ENCODE results near the gene BTAF1.
"Not testable (repeated sequence)": the region's sequence is repeated elsewhere in the genome, so short reads cannot be mapped to it uniquely, and the experiment has no call there.

BTAF1 gene

GRCh38 chr10:92031580-92031979, 108.0 kb downstream of the BTAF1 start:
- DNase-seq (ENCODE audit: insufficient read length), result no peak
- no peak for FAIRE-seq

GRCh38 chr10:92033070-92033469, 109.5 kb downstream of the BTAF1 start:
- FAIRE-seq; DNase-seq (ENCODE audit: insufficient read length): not testable (repeated sequence)

More at GRCh38 chr10:92031580-92031979, 108.0 kb downstream of the BTAF1 start:
- TF ChIP-seq TAF1 (IDR thresholded peaks at IDR 0.05; ENCODE audit: borderline replicate concordance, low read depth, low read length) (no peak), POLR2AphosphoS5 (IDR thresholded peaks at IDR 0.05; ENCODE audit: low read depth, low read length) (no peak), POLR2A (IDR thresholded peaks at IDR 0.05; ENCODE audit: low read depth, low read length) (no peak)

- DNase-seq (ENCODE audit: insufficient read length) (no peak), FAIRE-seq (no peak)
- no peak for TF ChIP-seq POLR2A (IDR thresholded peaks at IDR 0.05; ENCODE audit: low read depth, low read length)
- no peak for TF ChIP-seq POLR2AphosphoS5 (IDR thresholded peaks at IDR 0.05; ENCODE audit: low read depth, low read length)
- no peak for TF ChIP-seq TAF1 (IDR thresholded peaks at IDR 0.05; ENCODE audit: borderline replicate concordance, low read depth, low read length)
Measured at GRCh38 chr10:92038949-92039348, 115.4 kb downstream of the BTAF1 start.

- DNase-seq (ENCODE audit: insufficient read length), result no peak
- TF ChIP-seq TAF1 (IDR thresholded peaks at IDR 0.05; ENCODE audit: borderline replicate concordance, low read depth, low read length) (no peak), POLR2AphosphoS5 (IDR thresholded peaks at IDR 0.05; ENCODE audit: low read depth, low read length) (no peak), POLR2A (IDR thresholded peaks at IDR 0.05; ENCODE audit: low read depth, low read length) (no peak)
- no peak for FAIRE-seq
Measured at GRCh38 chr10:92042541-92042940, 119.0 kb downstream of the BTAF1 start.

GRCh38 chr10:92045641-92046106, 122.1 kb downstream of the BTAF1 start:
- TF ChIP-seq POLR2AphosphoS5 (IDR thresholded peaks at IDR 0.05; ENCODE audit: low read depth, low read length), result no peak
- no peak for TF ChIP-seq TAF1 (IDR thresholded peaks at IDR 0.05; ENCODE audit: borderline replicate concordance, low read depth, low read length)
- no peak for TF ChIP-seq POLR2A (IDR thresholded peaks at IDR 0.05; ENCODE audit: low read depth, low read length)
- DNase-seq (ENCODE audit: insufficient read length) (no peak), FAIRE-seq (no peak)

- no peak for FAIRE-seq
- TF ChIP-seq TAF1 (IDR thresholded peaks at IDR 0.05; ENCODE audit: borderline replicate concordance, low read depth, low read length) (no peak), POLR2AphosphoS5 (IDR thresholded peaks at IDR 0.05; ENCODE audit: low read depth, low read length) (no peak)
- DNase-seq (ENCODE audit: insufficient read length), result no peak
Measured at GRCh38 chr10:92047215-92047614, 123.6 kb downstream of the BTAF1 start.

GRCh38 chr10:92052088-92052487, 128.5 kb downstream of the BTAF1 start:
- TF ChIP-seq POLR2A (IDR thresholded peaks at IDR 0.05; ENCODE audit: low read depth, low read length) (no peak), POLR2AphosphoS5 (IDR thresholded peaks at IDR 0.05; ENCODE audit: low read depth, low read length) (no peak), TAF1 (IDR thresholded peaks at IDR 0.05; ENCODE audit: borderline replicate concordance, low read depth, low read length) (no peak)
- DNase-seq (ENCODE audit: insufficient read length) (no peak), FAIRE-seq (no peak)

GRCh38 chr10:92052741-92053140, 129.2 kb downstream of the BTAF1 start:
- FAIRE-seq, result no peak
- no peak for DNase-seq (ENCODE audit: insufficient read length)
- TF ChIP-seq POLR2AphosphoS5 (IDR thresholded peaks at IDR 0.05; ENCODE audit: low read depth, low read length) (no peak), POLR2A (IDR thresholded peaks at IDR 0.05; ENCODE audit: low read depth, low read length) (no peak), TAF1 (IDR thresholded peaks at IDR 0.05; ENCODE audit: borderline replicate concordance, low read depth, low read length) (no peak)

- FAIRE-seq (no peak), DNase-seq (ENCODE audit: insufficient read length) (no peak)
- TF ChIP-seq TAF1 (IDR thresholded peaks at IDR 0.05; ENCODE audit: borderline replicate concordance, low read depth, low read length) (no peak), POLR2AphosphoS5 (IDR thresholded peaks at IDR 0.05; ENCODE audit: low read depth, low read length) (no peak), POLR2A (IDR thresholded peaks at IDR 0.05; ENCODE audit: low read depth, low read length) (no peak)
Measured at GRCh38 chr10:92054807-92055206, 131.2 kb downstream of the BTAF1 start.

- DNase-seq (ENCODE audit: insufficient read length) (no peak), FAIRE-seq (no peak)
Measured at GRCh38 chr10:92062273-92062672, 138.7 kb downstream of the BTAF1 start.

GRCh38 chr10:92064506-92064905, 140.9 kb downstream of the BTAF1 start:
- TF ChIP-seq POLR2A (IDR thresholded peaks at IDR 0.05; ENCODE audit: low read depth, low read length) (no peak), POLR2AphosphoS5 (IDR thresholded peaks at IDR 0.05; ENCODE audit: low read depth, low read length) (no peak), TAF1 (IDR thresholded peaks at IDR 0.05; ENCODE audit: borderline replicate concordance, low read depth, low read length) (no peak)
- DNase-seq (ENCODE audit: insufficient read length) (no peak), FAIRE-seq (no peak)

More at GRCh38 chr10:92062273-92062672, 138.7 kb downstream of the BTAF1 start:
- no peak for TF ChIP-seq TAF1 (IDR thresholded peaks at IDR 0.05; ENCODE audit: borderline replicate concordance, low read depth, low read length)
- no peak for TF ChIP-seq POLR2AphosphoS5 (IDR thresholded peaks at IDR 0.05; ENCODE audit: low read depth, low read length)
- TF ChIP-seq POLR2A (IDR thresholded peaks at IDR 0.05; ENCODE audit: low read depth, low read length), result no peak

- TF ChIP-seq POLR2AphosphoS5 (IDR thresholded peaks at IDR 0.05; ENCODE audit: low read depth, low read length) (no peak), TAF1 (IDR thresholded peaks at IDR 0.05; ENCODE audit: borderline replicate concordance, low read depth, low read length) (no peak), POLR2A (IDR thresholded peaks at IDR 0.05; ENCODE audit: low read depth, low read length) (no peak)
- no peak for FAIRE-seq
Measured at GRCh38 chr10:92066386-92066785, 142.8 kb downstream of the BTAF1 start.

GRCh38 chr10:92068900-92069299, 145.3 kb downstream of the BTAF1 start:
- no peak for FAIRE-seq

More at GRCh38 chr10:92066386-92066785, 142.8 kb downstream of the BTAF1 start:
- DNase-seq (ENCODE audit: insufficient read length), result no peak

More at GRCh38 chr10:92068900-92069299, 145.3 kb downstream of the BTAF1 start:
- no peak for TF ChIP-seq POLR2A (IDR thresholded peaks at IDR 0.05; ENCODE audit: low read depth, low read length)
- no peak for TF ChIP-seq TAF1 (IDR thresholded peaks at IDR 0.05; ENCODE audit: borderline replicate concordance, low read depth, low read length)
- no peak for TF ChIP-seq POLR2AphosphoS5 (IDR thresholded peaks at IDR 0.05; ENCODE audit: low read depth, low read length)
- no peak for DNase-seq (ENCODE audit: insufficient read length)

Measured in GM12892 (cell line).